ENCODE results near the gene TNFSF10. TPM values are rescaled to one million over a fixed set of nuclear protein-coding genes. Genes with fewer than 3 reads are reported as not detected.

The TNFSF10 gene
- total and polyA plus RNA-seq, 9 of the 15 experiments (the other 6 are each of a cell fraction or from before 2014, with no cell fraction given) = 0.07 to 1.3 (median 0.27) TPM; not detected in 1

DNA sequence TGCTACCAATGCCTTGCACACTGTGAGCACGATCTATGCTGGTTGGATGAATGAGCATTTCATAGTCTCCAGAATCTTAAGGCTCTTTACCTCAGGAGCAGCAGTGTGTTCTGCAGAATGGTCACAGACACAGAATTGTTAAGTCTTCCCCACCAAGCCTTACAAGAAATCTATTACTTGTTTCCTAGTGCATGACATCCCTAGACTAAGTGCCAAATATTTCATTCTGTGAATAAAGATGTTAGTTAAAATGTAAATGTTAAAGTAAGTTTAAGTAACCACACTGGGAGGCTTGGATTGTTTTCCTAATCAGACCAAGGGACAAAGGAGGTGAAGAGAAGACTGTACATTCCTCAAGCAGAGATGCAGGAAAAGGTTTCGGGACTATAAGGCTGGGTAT, 4.1 kb upstream of the TNFSF10 start:
- Histone ChIP-seq H3K36me3 (ENCODE audit: control insufficient read depth, insufficient read depth, low read length) (no peaks in the 10 kb centered on the region), H2AFZ (ENCODE audit: low read depth, low read length) (no peak overlapping the region), H3K27me3 (ENCODE audit: control insufficient read depth in 2 of 2, insufficient read depth in 2 of 2, low read length in 2 of 2) (no peaks in the 10 kb centered on the region), H3K9me3 (replicated peaks; ENCODE audit: control insufficient read depth, insufficient read depth, low read depth, low read length) (no peaks in the 10 kb centered on the region), H3K4me3 (no peak overlapping the region), H3K79me2 (ENCODE audit: control insufficient read depth, insufficient read depth, low read length) (no peaks in the 10 kb centered on the region), H3K4me2 (ENCODE audit: insufficient read depth, low read length) (no peak overlapping the region), H3K9ac (ENCODE audit: insufficient read depth in 1 of 2, low read depth in 2 of 2, low read length in 2 of 2) (no peak overlapping the region), H3K9me1 (ENCODE audit: control insufficient read depth, insufficient read depth, low read length) (no peaks in the 10 kb centered on the region), H3K27ac (ENCODE audit: extremely low read depth, low read depth, low read length) (no peak overlapping the region), H3K4me1 (replicated peaks in 1 of 2; ENCODE audit: control insufficient read depth in 2 of 2, insufficient read depth in 2 of 2, low read length in 2 of 2) (peaks cover 0 to 13% of the 10 kb centered on the region in 2 experiments; a peak in 3 of 5 replicates), H4K20me1 (replicated peaks; ENCODE audit: control insufficient read depth, insufficient read depth, low read length) (no peaks in the 10 kb centered on the region)
- BruUV-seq (replicated peaks) = no TSS peak
- no peak for ATAC-seq
- intact Hi-C loops (cut with micrococcal nuclease) (no loop called here), in situ Hi-C loops (cut with MboI) (no loop called here)
- POLR2A ChIA-PET = interaction anchor here (0.7 kb wide), 1 partner anchor 1664 kb away, joined by 3 read pairs; no protein-coding TSS in a partner anchor
- TF ChIP-seq ZNF717 (CRISPR knock-in tag; IDR thresholded peaks at IDR 0.05) (no peak), TBP (optimal IDR thresholded peaks at IDR 0.05; ENCODE audit: low read depth, low read length) (no peak), TSC22D4 (tag; IDR thresholded peaks at IDR 0.05) (no peak), ETV6 (IDR thresholded peaks at IDR 0.05; ENCODE audit: borderline replicate concordance in 1 of 2, low read depth in 2 of 2, low read length in 1 of 2) (no peak), ETV6 (CRISPR knock-in tag; IDR thresholded peaks at IDR 0.05; ENCODE audit: borderline replicate concordance) (no peak), GABPB2 (CRISPR knock-in tag; conservative IDR thresholded peaks at IDR 0.05) (no peak), NFYB (IDR thresholded peaks at IDR 0.05; ENCODE audit: extremely low read depth, insufficient read length) (no peak), PTRF (tag; IDR thresholded peaks at IDR 0.05) (no peak), TCFL5 (CRISPR knock-in tag; conservative IDR thresholded peaks at IDR 0.05) (no peak), NCOA2 (IDR thresholded peaks at IDR 0.05; ENCODE audit: partially characterized antibody in 2 of 2) (no peak), TEAD2 (tag; IDR thresholded peaks at IDR 0.05) (no peak), SRSF9 (IDR thresholded peaks at IDR 0.05; ENCODE audit: borderline replicate concordance, low read depth, low read length) (no peak), PHB2 (IDR thresholded peaks at IDR 0.05; ENCODE audit: low read depth) (no peak), SMARCA4 (IDR thresholded peaks at IDR 0.05) (no peak), CAMTA2 (CRISPR knock-in tag; conservative IDR thresholded peaks at IDR 0.05) (no peak), ZBTB8A (IDR thresholded peaks at IDR 0.05; ENCODE audit: partially characterized antibody) (no peak), HEY1 (CRISPR knock-in tag; IDR thresholded peaks at IDR 0.05; ENCODE audit: borderline replicate concordance) (no peak), EZH2 (IDR thresholded peaks at IDR 0.05; ENCODE audit: borderline replicate concordance, low read depth, low read length) (no peak)
- TF ChIP-seq, protein P1, sequence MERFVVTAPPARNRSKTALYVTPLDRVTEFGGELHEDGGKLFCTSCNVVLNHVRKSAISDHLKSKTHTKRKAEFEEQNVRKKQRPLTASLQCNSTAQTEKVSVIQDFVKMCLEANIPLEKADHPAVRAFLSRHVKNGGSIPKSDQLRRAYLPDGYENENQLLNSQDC (CRISPR knock-in tag; IDR thresholded peaks at IDR 0.05) = no peak
- TF ChIP-seq, protein P2, sequence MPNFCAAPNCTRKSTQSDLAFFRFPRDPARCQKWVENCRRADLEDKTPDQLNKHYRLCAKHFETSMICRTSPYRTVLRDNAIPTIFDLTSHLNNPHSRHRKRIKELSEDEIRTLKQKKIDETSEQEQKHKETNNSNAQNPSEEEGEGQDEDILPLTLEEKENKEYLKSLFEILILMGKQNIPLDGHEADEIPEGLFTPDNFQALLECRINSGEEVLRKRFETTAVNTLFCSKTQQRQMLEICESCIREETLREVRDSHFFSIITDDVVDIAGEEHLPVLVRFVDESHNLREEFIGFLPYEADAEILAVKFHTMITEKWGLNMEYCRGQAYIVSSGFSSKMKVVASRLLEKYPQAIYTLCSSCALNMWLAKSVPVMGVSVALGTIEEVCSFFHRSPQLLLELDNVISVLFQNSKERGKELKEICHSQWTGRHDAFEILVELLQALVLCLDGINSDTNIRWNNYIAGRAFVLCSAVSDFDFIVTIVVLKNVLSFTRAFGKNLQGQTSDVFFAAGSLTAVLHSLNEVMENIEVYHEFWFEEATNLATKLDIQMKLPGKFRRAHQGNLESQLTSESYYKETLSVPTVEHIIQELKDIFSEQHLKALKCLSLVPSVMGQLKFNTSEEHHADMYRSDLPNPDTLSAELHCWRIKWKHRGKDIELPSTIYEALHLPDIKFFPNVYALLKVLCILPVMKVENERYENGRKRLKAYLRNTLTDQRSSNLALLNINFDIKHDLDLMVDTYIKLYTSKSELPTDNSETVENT (CRISPR knock-in tag; IDR thresholded peaks at IDR 0.05) = no peak
- FAIRE-seq = no peak
- WGBS (ENCODE audit: insufficient coverage, low coverage, missing lambda C conversion rate) = 69% methylated on average over 2 of the region's 2 CpGs
- DNase-seq (ENCODE audit: extremely low read depth in 1 of 4, low spot score in 3 of 4) = no peak
- CTCF ChIA-PET (ENCODE audit: low intra/inter-chr PET ratio) = no interaction called here

Data from K562 (cell line).